SK-N-SH treated with all-trans-retinoic acid at 6 μM for 48 hours (cell line): ENCODE data around the gene SCG3.
"Not testable (repeated sequence)": the region's sequence is repeated elsewhere in the genome, so short reads cannot be mapped to it uniquely, and the experiment has no call there.

Source experiments
- ATAC-seq: fragments of 200-7000 bp; cut with Tn5 transposase; 3 replicates; pipeline ENCODE4 v1.9.1; 2020; ENCODE audit warnings: mild to moderate bottlenecking, moderate library complexity
- ARNTL ChIP-seq: fragments of 450-650 bp; formaldehyde crosslinking; IDR thresholded peaks from 2 replicates; pipeline ENCODE4 v1.5.0; 2020; ENCODE audit warnings: low read depth, mild to moderate bottlenecking, moderate library complexity, borderline replicate concordance
- BACH2 ChIP-seq: fragments of 250-450 bp; sonication (Bioruptor Pico); IDR thresholded peaks from 2 replicates; pipeline ENCODE4 v1.9.0; 2021; ENCODE audit warnings: mild to moderate bottlenecking, borderline replicate concordance
- CREB5 ChIP-seq: fragments of 250-450 bp; sonication (Bioruptor Pico); IDR thresholded peaks from 2 replicates; pipeline ENCODE4 v1.5.1; 2020; ENCODE audit warnings: low read depth, mild to moderate bottlenecking, moderate library complexity
- CSDC2 ChIP-seq: fragments of 250-450 bp; sonication (Bioruptor Pico); IDR thresholded peaks from 2 replicates; pipeline ENCODE4 v1.5.0; 2020; ENCODE audit warnings: mild to moderate bottlenecking, moderate library complexity
- ISL1 ChIP-seq: fragments of 250-450 bp; sonication (Bioruptor Pico); IDR thresholded peaks from 2 replicates; pipeline ENCODE4 v2.1.2; 2022; ENCODE audit warnings: mild to moderate bottlenecking, moderate library complexity
- OSR1 ChIP-seq: fragments of 250-450 bp; sonication (Bioruptor Pico); IDR thresholded peaks from 2 replicates; pipeline ENCODE4 v1.8.0; 2022; ENCODE audit warnings: moderate library complexity, mild to moderate bottlenecking, inconsistent platforms
- PATZ1 ChIP-seq: fragments of 250-450 bp; sonication (Bioruptor Pico); IDR thresholded peaks from 2 replicates; pipeline ENCODE4 v1.8.0; 2020; ENCODE audit warnings: mild to moderate bottlenecking, moderate library complexity, borderline replicate concordance
- PPARA ChIP-seq: fragments of 250-450 bp; sonication (Bioruptor Pico); IDR thresholded peaks from 2 replicates; pipeline ENCODE4 v1.5.0; 2020; ENCODE audit warnings: mild to moderate bottlenecking, borderline replicate concordance
- RARB ChIP-seq: fragments of 250-450 bp; sonication (Bioruptor Pico); IDR thresholded peaks from 2 replicates; pipeline ENCODE4 v1.8.0; 2021; ENCODE audit warnings: mild to moderate bottlenecking, moderate library complexity
- SNAI2 ChIP-seq: fragments of 250-450 bp; sonication (Bioruptor Pico); IDR thresholded peaks from 2 replicates; pipeline ENCODE4 v1.5.0; 2020; ENCODE audit warnings: mild to moderate bottlenecking, moderate library complexity
- TCF4 ChIP-seq: fragments of 250-450 bp; sonication (Bioruptor Pico); IDR thresholded peaks from 2 replicates; pipeline ENCODE4 v1.8.0; 2021; ENCODE audit warnings: mild to moderate bottlenecking, moderate library complexity, borderline replicate concordance
- TOX ChIP-seq: fragments of 250-450 bp; sonication (Bioruptor Pico); IDR thresholded peaks from 2 replicates; pipeline ENCODE4 v1.8.0; 2021; ENCODE audit warnings: mild to moderate bottlenecking, moderate library complexity, borderline replicate concordance
- ZC3H10 ChIP-seq: fragments of 250-450 bp; sonication (Bioruptor Pico); IDR thresholded peaks from 2 replicates; pipeline ENCODE4 v1.5.1; 2021; ENCODE audit warnings: mild to moderate bottlenecking, moderate library complexity
- ZFP3 ChIP-seq: fragments of 250-450 bp; sonication (Bioruptor Pico); IDR thresholded peaks from 2 replicates; pipeline ENCODE4 v1.5.0; 2020; ENCODE audit warnings: mild to moderate bottlenecking, moderate library complexity
- ZFP30 ChIP-seq: fragments of 450-650 bp; formaldehyde crosslinking; IDR thresholded peaks from 2 replicates; pipeline ENCODE4 v1.5.0; 2022; ENCODE audit warnings: mild to moderate bottlenecking, moderate library complexity
- ZNF565 ChIP-seq: fragments of 450-650 bp; formaldehyde crosslinking; conservative IDR thresholded peaks from 2 replicates; pipeline ENCODE4 v1.5.0; 2020; ENCODE audit warnings: low read depth, mild to moderate bottlenecking, moderate library complexity
- ZNF8 ChIP-seq: fragments of 450-650 bp; formaldehyde crosslinking; IDR thresholded peaks from 2 replicates; pipeline ENCODE4 v1.5.0; 2020; ENCODE audit warnings: mild to moderate bottlenecking, moderate library complexity
- TF ChIP-seq, protein P1 (sequence below): fragments of 250-450 bp; sonication (Bioruptor Pico); IDR thresholded peaks from 2 replicates; pipeline ENCODE4 v1.5.0; 2020; ENCODE audit warnings: mild to moderate bottlenecking, moderate library complexity
- TF ChIP-seq, protein P2 (sequence below): fragments of 250-450 bp; sonication (Bioruptor Pico); IDR thresholded peaks from 2 replicates; pipeline ENCODE4 v1.5.1; 2021; ENCODE audit warnings: mild to moderate bottlenecking, moderate library complexity

Gene SCG3

GRCh38 chr15:51652084-51652668 lies 29.1 kb upstream of the SCG3 start:
- no peak for ATAC-seq

DNA sequence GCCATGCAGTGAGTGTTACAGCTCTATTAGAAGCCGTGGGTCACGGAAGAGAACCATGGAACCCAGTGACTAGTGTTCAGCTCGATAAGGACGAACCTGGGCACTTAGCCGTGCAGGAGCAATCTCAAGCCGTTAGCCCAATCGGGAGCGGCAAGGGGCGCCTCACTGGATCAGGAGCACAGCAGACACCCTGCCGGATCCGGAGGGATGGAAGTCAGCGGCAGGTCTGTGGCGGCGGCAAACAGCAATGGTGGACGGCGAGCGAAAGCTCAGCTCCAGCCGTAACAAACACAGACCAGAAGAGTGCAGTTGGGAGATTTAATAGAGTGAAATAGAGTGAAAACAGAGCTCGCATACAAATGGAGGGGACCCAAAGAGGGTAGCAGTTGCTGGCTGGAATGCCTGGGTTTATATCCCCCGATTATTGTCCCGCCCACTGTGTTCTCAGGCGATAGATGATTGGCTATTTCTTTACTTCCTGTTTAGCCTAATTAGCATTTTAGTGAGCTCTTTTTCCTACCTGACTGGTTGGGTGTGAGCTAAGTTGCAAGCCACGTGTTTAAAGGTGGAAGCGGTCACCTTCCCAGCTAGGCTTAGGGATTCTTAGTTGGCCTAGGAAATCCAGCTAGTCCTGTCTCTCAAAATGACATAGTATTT lies 25.8 kb upstream of the SCG3 start:
- not testable (repeated sequence) for ATAC-seq

More at GRCh38 chr15:51652084-51652668, 29.1 kb upstream of the SCG3 start:
- TF ChIP-seq, protein P1, sequence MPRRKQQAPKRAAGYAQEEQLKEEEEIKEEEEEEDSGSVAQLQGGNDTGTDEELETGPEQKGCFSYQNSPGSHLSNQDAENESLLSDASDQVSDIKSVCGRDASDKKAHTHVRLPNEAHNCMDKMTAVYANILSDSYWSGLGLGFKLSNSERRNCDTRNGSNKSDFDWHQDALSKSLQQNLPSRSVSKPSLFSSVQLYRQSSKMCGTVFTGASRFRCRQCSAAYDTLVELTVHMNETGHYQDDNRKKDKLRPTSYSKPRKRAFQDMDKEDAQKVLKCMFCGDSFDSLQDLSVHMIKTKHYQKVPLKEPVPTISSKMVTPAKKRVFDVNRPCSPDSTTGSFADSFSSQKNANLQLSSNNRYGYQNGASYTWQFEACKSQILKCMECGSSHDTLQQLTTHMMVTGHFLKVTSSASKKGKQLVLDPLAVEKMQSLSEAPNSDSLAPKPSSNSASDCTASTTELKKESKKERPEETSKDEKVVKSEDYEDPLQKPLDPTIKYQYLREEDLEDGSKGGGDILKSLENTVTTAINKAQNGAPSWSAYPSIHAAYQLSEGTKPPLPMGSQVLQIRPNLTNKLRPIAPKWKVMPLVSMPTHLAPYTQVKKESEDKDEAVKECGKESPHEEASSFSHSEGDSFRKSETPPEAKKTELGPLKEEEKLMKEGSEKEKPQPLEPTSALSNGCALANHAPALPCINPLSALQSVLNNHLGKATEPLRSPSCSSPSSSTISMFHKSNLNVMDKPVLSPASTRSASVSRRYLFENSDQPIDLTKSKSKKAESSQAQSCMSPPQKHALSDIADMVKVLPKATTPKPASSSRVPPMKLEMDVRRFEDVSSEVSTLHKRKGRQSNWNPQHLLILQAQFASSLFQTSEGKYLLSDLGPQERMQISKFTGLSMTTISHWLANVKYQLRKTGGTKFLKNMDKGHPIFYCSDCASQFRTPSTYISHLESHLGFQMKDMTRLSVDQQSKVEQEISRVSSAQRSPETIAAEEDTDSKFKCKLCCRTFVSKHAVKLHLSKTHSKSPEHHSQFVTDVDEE (CRISPR knock-in tag): no peak
- TF ChIP-seq ZFP30 (CRISPR knock-in tag): no peak
- TF ChIP-seq RARB (CRISPR knock-in tag): no peak
- no peak for TF ChIP-seq ISL1 (CRISPR knock-in tag)
- no peak for TF ChIP-seq PPARA (CRISPR knock-in tag)
- no peak for TF ChIP-seq PATZ1 (CRISPR knock-in tag)
- no peak for TF ChIP-seq SNAI2
- TF ChIP-seq CREB5 (CRISPR knock-in tag): no peak
- TF ChIP-seq BACH2 (CRISPR knock-in tag): no peak
- no peak for TF ChIP-seq CSDC2 (CRISPR knock-in tag)
- no peak for TF ChIP-seq ZNF565 (CRISPR knock-in tag)
- TF ChIP-seq ZFP3: no peak
- no peak for TF ChIP-seq ZC3H10 (CRISPR knock-in tag)
- TF ChIP-seq ARNTL (CRISPR knock-in tag): no peak
- TF ChIP-seq TCF4 (CRISPR knock-in tag): no peak
- TF ChIP-seq TOX (CRISPR knock-in tag): no peak

GRCh38 chr15:51658664-51659063 lies 22.6 kb upstream of the SCG3 start:
- ATAC-seq: no peak
- TF ChIP-seq ZC3H10 (CRISPR knock-in tag): no peak
- TF ChIP-seq SNAI2: no peak
- TF ChIP-seq ZNF8 (CRISPR knock-in tag): no peak
- TF ChIP-seq OSR1 (CRISPR knock-in tag): no peak
- no peak for TF ChIP-seq BACH2 (CRISPR knock-in tag)
- TF ChIP-seq ISL1 (CRISPR knock-in tag): no peak
- TF ChIP-seq PATZ1 (CRISPR knock-in tag): no peak
- TF ChIP-seq, protein P2, sequence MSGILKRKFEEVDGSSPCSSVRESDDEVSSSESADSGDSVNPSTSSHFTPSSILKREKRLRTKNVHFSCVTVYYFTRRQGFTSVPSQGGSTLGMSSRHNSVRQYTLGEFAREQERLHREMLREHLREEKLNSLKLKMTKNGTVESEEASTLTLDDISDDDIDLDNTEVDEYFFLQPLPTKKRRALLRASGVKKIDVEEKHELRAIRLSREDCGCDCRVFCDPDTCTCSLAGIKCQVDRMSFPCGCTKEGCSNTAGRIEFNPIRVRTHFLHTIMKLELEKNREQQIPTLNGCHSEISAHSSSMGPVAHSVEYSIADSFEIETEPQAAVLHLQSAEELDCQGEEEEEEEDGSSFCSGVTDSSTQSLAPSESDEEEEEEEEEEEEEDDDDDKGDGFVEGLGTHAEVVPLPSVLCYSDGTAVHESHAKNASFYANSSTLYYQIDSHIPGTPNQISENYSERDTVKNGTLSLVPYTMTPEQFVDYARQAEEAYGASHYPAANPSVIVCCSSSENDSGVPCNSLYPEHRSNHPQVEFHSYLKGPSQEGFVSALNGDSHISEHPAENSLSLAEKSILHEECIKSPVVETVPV (CRISPR knock-in tag): no peak
